OCI-LY1 (cell line): ENCODE measurements around the gene NANS.
"Not testable (repeated sequence)": the region's sequence is repeated elsewhere in the genome, so short reads cannot be mapped to it uniquely, and the experiment has no call there.

Experiments used
- H2AFZ ChIP-seq: fragments of 200-600 bp; sonication (generic), shearing (Covaris generic); 2 replicates; pipeline ENCODE4 v1.6.0; 2014; ENCODE audit warnings: antibody characterized with exemption, mild to moderate bottlenecking, low read length
- H3F3A ChIP-seq: fragments of 200-600 bp; sonication (generic), shearing (Covaris generic); 2 replicates; pipeline ENCODE4 v1.6.0; 2014; ENCODE audit warnings: mild to moderate bottlenecking, antibody characterized with exemption, low read length, moderate library complexity; ENCODE audit not compliant: insufficient read depth
- H3K27ac ChIP-seq: fragments of 200-600 bp; sonication (generic); 2 replicates; pipeline ENCODE4 v1.5.1; 2014; ENCODE audit warnings: low read length, mixed run types, mild to moderate bottlenecking, low read depth; ENCODE audit not compliant: poor library complexity, severe bottlenecking
- H3K27me3 ChIP-seq: fragments of 200-600 bp; sonication (generic); 2 replicates; pipeline ENCODE4 v1.6.0; 2014; ENCODE audit warnings: antibody characterized with exemption, mild to moderate bottlenecking, low read length, moderate library complexity; ENCODE audit not compliant: insufficient read depth
- H3K36me3 ChIP-seq: fragments of 200-600 bp; sonication (generic); 2 replicates; pipeline ENCODE4 v1.6.1; 2014; ENCODE audit warnings: mild to moderate bottlenecking, antibody characterized with exemption, low read length, moderate library complexity, mixed read lengths; ENCODE audit not compliant: insufficient read depth
- H3K4me1 ChIP-seq: fragments of 200-600 bp; sonication (generic); 2 replicates; pipeline ENCODE4 v1.5.1; 2014; ENCODE audit warnings: mild to moderate bottlenecking, low read length, moderate library complexity; ENCODE audit not compliant: insufficient read depth, severe bottlenecking
- H3K4me2 ChIP-seq: fragments of 200-600 bp; sonication (generic), shearing (Covaris generic); 2 replicates; pipeline ENCODE4 v1.6.1; 2014; ENCODE audit warnings: low read length
- H3K4me3 ChIP-seq: fragments of 200-600 bp; sonication (generic); 2 replicates; pipeline ENCODE4 v1.5.1; 2014; ENCODE audit warnings: low read length, low read depth, mild to moderate bottlenecking, mixed read lengths; ENCODE audit not compliant: poor library complexity, severe bottlenecking
- H3K79me2 ChIP-seq: fragments of 200-600 bp; shearing (Covaris generic); 2 replicates; pipeline ENCODE4 v1.6.1; 2016; ENCODE audit warnings: mixed run types, low read length, mixed read lengths; ENCODE audit not compliant: insufficient read depth
- H3K9ac ChIP-seq: fragments of 200-600 bp; sonication (generic), shearing (Covaris generic); 2 replicates; pipeline ENCODE4 v1.6.1; 2014; ENCODE audit warnings: mild to moderate bottlenecking, low read length, mixed read lengths
- H3K9me2 ChIP-seq: fragments of 200-600 bp; sonication (generic), shearing (Covaris generic); 2 replicates; pipeline ENCODE4 v1.6.1; 2014; ENCODE audit warnings: low read depth, mild to moderate bottlenecking, low read length, mixed read lengths
- H3K9me3 ChIP-seq: fragments of 200-600 bp; shearing (Covaris generic); 2 replicates; pipeline ENCODE4 v1.6.1; 2014; ENCODE audit warnings: low read length, mixed read lengths
- H4K20me1 ChIP-seq: fragments of 200-600 bp; sonication (generic), shearing (Covaris generic); 2 replicates; pipeline ENCODE4 v1.6.0; 2016; ENCODE audit warnings: mild to moderate bottlenecking, low read length; ENCODE audit not compliant: insufficient read depth
- EZH2 ChIP-seq: fragments of 200-600 bp; sonication (generic), shearing (Covaris generic); IDR thresholded peaks from 2 replicates; pipeline ENCODE4 v1.8.0; 2017; ENCODE audit warnings: borderline replicate concordance, mixed run types, mild to moderate bottlenecking, antibody characterized with exemption, low read length, moderate library complexity, mixed read lengths
- TF ChIP-seq, protein P1 (sequence below): fragments of 200-600 bp; sonication (generic), shearing (Covaris generic); IDR thresholded peaks from 2 replicates; pipeline ENCODE4 v1.5.1; 2017; ENCODE audit warnings: mild to moderate bottlenecking, antibody characterized with exemption, low read length, moderate library complexity, mixed read lengths

Gene NANS

DNA sequence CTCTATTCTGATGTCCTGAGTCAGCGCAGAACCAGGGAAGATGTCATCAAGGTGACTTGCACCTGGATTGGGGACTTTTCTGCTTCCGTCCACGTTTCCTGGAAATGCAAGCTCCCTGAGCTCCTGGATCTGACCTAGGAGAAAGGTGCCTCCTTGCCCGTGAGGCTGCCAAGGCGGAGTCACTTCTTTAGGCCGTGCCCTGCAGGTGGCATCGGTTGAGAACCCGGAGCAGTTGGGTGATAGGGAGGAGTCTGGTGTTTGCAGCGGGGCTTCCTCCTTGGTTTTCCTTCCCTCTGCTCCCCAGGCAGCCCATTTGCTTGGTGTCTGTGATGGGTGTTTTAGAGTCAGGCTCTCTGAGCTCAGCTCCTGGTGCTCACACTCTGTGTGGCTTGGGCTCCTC is 15.2 kb downstream of the NANS start:
- no peaks in the 10 kb centered on the region for H3K9me2 ChIP-seq
- no peak overlapping the region for H3K9ac ChIP-seq
- H3K27ac ChIP-seq, result no peak overlapping the region
- TF ChIP-seq EZH2, result no peak
- TF ChIP-seq, protein P1, sequence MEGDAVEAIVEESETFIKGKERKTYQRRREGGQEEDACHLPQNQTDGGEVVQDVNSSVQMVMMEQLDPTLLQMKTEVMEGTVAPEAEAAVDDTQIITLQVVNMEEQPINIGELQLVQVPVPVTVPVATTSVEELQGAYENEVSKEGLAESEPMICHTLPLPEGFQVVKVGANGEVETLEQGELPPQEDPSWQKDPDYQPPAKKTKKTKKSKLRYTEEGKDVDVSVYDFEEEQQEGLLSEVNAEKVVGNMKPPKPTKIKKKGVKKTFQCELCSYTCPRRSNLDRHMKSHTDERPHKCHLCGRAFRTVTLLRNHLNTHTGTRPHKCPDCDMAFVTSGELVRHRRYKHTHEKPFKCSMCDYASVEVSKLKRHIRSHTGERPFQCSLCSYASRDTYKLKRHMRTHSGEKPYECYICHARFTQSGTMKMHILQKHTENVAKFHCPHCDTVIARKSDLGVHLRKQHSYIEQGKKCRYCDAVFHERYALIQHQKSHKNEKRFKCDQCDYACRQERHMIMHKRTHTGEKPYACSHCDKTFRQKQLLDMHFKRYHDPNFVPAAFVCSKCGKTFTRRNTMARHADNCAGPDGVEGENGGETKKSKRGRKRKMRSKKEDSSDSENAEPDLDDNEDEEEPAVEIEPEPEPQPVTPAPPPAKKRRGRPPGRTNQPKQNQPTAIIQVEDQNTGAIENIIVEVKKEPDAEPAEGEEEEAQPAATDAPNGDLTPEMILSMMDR, result no peak
- no peaks in the 10 kb centered on the region for H3K79me2 ChIP-seq
- no peaks in the 10 kb centered on the region for H3F3A ChIP-seq
- no peaks in the 10 kb centered on the region for H4K20me1 ChIP-seq
- no peaks in the 10 kb centered on the region for H3K27me3 ChIP-seq
- no peak overlapping the region for H3K4me3 ChIP-seq
- H3K36me3 ChIP-seq, result peaks cover 16% of the 10 kb centered on the region
- no peak overlapping the region for H2AFZ ChIP-seq
- no peak overlapping the region for H3K4me2 ChIP-seq
- peaks cover 23% of the 10 kb centered on the region for H3K4me1 ChIP-seq
- H3K9me3 ChIP-seq, result no peaks in the 10 kb centered on the region

DNA sequence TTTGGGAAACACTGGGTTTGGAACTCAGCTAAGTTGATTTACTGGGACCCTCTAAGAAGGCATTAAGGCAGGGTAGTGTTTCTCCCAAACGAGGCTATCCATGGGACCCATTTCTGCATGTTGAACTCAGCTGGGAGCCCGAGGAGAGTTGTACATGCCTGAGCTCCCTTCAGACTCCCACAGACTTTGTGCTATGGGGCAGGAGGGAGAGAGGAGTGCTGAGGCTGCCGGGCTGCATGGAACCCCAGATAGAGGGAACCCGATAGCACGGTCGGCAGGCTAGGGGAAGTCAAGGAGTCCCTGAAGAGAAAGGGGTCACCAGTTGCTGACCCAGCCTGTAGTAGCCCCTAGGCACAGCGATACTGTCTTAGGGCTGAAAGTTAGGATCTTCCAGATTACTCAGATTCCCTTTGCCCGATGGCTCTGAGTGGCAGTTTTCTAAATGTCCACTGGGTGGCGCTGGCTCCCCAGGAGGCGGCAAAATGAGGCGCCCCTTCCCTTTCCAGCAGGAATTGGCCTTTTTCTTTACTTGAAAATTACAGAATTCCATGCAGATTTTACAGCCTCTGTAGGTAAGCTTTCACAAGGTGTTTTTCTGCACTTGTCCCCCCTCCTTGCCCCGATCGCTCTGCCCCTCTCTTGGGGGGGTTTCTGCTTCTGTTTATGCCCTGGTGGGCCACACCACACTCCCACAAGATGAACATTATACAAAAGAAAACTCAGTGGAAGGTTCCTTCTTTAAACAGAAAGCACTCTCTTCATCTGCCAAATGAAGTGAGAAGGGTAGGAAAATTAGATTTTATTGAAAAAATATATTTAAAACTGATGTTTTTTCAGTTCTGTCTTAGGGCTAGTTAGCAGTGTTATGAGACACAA is 17.8 kb downstream of the NANS start:
- no peak for TF ChIP-seq EZH2
- TF ChIP-seq, protein P1, result peak; percentile 97

DNA sequence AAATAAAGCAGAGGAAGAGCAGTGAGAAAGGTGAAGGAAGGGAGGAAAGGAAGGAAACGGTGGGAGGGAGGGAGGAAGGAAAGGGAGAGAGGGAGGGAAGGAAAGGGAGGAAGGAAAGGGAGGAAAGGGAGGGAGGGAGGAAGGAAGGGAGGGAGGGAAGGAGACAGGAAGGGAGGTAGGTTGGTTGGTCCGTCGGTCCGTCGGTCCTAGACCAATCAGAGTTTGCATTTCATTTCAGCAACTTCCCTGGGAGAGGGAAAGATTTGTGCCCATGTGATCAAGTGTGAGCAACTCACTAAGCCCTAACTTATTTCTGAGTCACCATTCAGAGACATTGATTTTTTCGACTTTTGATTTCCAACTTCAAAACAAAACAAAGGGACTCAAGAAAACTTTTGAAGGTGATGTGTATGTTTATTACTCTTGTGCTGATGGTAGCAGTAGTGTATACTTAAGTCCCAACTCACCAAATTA is 18.8 kb downstream of the NANS start:
- H3K4me1 ChIP-seq, result peaks cover 23% of the 10 kb centered on the region
- no peak overlapping the region for H2AFZ ChIP-seq
- no peaks in the 10 kb centered on the region for H4K20me1 ChIP-seq
- H3K27ac ChIP-seq, result peak overlapping the region; percentile 33
- H3K36me3 ChIP-seq, result peaks cover 17% of the 10 kb centered on the region; the same call in 1 of the 2 replicates
- no peak overlapping the region for H3K4me2 ChIP-seq
- no peak overlapping the region for H3K4me3 ChIP-seq
- H3K9me2 ChIP-seq, result no peaks in the 10 kb centered on the region
- TF ChIP-seq, protein P1, result no peak
- no peak for TF ChIP-seq EZH2
- H3K9me3 ChIP-seq, result no peaks in the 10 kb centered on the region
- no peak overlapping the region for H3K9ac ChIP-seq
- H3K79me2 ChIP-seq, result no peaks in the 10 kb centered on the region
- no peaks in the 10 kb centered on the region for H3F3A ChIP-seq
- H3K27me3 ChIP-seq, result no peaks in the 10 kb centered on the region

More for the DNA sequence above, 17.8 kb downstream of the NANS start:
- Histone ChIP-seq H3K9ac (no peak overlapping the region), H3K4me1 (peaks cover 23% of the 10 kb centered on the region), H4K20me1 (no peaks in the 10 kb centered on the region), H3K79me2 (no peaks in the 10 kb centered on the region), H3F3A (no peaks in the 10 kb centered on the region), H3K36me3 (peaks cover 10% of the 10 kb centered on the region; the same call in 1 of the 2 replicates), H3K27me3 (no peaks in the 10 kb centered on the region), H3K4me3 (no peak overlapping the region), H3K4me2 (peak overlapping the region; percentile 24; the same call in 1 of the 2 replicates), H3K9me2 (no peaks in the 10 kb centered on the region), H3K27ac (peak overlapping the region; percentile 33), H2AFZ (no peak overlapping the region), H3K9me3 (no peaks in the 10 kb centered on the region)

DNA sequence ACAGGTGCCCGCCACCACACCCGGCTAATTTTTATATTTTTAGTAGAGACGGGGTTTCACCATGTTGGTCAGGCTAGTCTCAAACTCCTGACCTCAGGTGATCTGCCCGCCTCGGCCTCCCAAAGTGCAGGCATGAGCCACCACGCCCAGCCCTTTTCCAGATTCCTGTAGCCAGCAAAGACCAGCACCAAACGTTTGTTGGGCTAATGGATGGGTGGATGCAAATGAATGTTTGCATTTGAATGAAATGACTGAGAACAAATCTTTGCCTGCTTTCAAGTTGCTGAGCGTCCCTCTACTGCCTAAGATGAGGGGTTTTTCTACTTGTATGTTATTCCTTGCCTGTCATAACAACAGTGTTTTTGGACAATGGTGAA is 20.0 kb downstream of the NANS start:
- not testable (repeated sequence) for H3K9me2 ChIP-seq, H3K9me3 ChIP-seq, H3F3A ChIP-seq, H3K27ac ChIP-seq, H3K4me3 ChIP-seq, H2AFZ ChIP-seq, H3K27me3 ChIP-seq, H3K4me2 ChIP-seq, H3K79me2 ChIP-seq, H3K9ac ChIP-seq, H4K20me1 ChIP-seq
- H3K36me3 ChIP-seq, result peaks cover 27% of the 10 kb centered on the region; the same call in 1 of the 2 replicates
- H3K4me1 ChIP-seq, result peaks cover 23% of the 10 kb centered on the region
